M059J (cell line): ENCODE results near the gene HNRNPC. TPM values are rescaled to one million over a fixed set of nuclear protein-coding genes. Genes with fewer than 3 reads are reported as not detected.
"Not testable (repeated sequence)": the region's sequence is repeated elsewhere in the genome, so short reads cannot be mapped to it uniquely, and the experiment has no call there.

Source experiments
- DNase-seq: peaks from one replicate; pipeline ENCODE4 v3.0.0-alpha.2; 2012; ENCODE audit warnings: low read depth
- total RNA-seq: library from RNA; depleted of rRNA; stranded (reverse); fragments of >200 nt; shearing (Covaris generic); gene quantifications from 2 replicates; pipeline ENCODE4 v1.2.3, GENCODE V29; 2014; rRNA removed

The HNRNPC gene
- total RNA-seq: 821 and 1,019 TPM in 2 replicates

DNA sequence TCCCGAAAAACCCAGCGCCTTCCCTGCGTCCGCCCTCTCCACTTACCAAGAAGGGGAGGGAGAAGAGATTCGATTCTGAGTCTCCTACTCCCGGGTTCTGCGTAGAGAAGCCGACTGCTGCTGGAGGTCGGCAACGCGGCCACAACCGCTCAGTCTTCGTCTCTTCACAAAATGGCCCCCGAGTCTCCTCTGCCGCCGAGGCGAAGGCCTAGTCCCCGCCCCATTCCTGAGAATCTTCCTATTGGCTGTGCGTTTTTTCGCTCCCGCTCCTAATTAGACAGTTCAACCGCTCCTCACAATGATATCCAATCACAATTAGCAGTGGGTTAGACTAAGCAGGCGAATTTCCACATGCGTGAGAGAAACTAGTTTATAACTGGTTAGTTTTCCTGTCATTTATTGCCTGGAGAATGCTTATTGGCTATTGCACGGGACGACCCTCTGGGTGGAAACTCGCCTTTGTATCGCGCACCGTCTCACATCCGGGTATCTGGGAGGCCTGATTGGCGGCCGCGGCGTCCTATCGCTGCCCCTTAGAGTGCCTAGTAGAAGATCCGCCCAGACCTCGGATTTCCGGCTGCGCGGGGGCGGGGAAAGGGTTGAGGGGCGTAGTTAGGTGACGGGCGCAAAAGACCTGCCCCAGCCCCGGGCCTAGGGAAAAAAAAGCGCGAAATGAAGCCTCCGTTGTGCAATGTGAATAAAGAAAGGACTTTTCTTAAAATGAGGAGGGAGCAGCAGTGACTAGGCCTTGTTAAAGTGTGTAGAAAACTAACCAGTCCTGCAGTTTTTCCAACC lies at the start of gene HNRNPC:
HNRNPC (minus strand) TSS at position 191 of the 795 bp plus-strand sequence. CDS start 35,249 bp downstream, outside the sequence.
- peak; percentile 99 for DNase-seq

DNA sequence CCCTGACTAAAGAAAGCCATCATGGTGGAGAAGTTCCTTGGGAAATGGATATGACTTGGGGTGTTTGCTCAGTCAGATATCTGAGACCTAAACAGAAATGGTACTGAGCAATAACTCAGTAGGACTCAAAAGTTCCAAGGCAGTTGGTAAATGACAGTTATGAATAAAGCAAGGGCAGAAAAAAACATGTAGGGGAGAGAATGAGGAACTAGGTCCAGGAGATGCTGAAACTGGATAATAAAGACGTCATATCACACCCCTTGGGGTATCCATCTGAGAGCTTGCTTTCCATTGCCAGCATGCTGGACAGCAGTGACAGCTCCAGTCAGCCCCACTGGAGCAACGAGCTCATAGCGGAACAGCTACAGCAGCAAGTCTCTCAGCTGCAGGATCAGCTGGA lies 48.2 kb upstream of the HNRNPC start:
- no peak for DNase-seq

DNA sequence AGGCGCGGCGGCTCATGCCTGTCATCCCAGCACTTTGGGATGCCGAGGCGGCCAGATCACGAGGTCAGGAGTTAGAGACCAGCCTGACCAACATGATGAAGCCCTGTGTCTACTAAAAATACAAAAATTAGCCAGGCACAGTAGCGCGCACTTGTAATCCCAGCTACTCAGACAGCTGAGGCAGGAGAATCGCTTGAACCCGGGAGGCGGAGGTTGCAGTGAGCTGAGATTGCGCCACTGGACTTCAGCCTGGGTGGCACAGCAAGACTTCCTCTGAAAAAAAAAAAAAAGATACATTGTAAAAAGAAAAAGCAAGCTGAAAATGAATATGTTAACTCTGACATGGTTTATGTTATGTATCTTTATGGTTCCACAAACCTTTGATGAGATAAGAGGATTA lies 44.3 kb upstream of the HNRNPC start:
- no peak for DNase-seq

DNA sequence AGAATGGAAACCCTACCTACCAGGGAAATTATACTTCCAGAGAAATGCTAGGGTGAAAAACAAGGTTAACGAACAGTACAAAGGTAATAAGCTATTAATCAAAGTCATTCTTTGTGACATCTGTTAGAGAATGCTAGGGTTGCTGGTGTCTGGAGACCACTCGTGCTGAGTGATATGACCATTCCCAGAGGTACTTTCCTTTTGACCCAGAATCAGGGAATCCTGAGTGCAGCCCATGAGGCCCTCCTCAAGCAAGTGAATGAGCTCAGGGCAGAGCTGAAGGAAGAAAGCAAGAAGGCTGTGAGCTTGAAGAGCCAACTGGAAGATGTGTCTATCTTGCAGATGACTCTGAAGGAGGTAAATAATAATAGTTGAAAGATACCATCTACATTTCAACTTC lies 42.4 kb upstream of the HNRNPC start:
- no peak for DNase-seq

DNA sequence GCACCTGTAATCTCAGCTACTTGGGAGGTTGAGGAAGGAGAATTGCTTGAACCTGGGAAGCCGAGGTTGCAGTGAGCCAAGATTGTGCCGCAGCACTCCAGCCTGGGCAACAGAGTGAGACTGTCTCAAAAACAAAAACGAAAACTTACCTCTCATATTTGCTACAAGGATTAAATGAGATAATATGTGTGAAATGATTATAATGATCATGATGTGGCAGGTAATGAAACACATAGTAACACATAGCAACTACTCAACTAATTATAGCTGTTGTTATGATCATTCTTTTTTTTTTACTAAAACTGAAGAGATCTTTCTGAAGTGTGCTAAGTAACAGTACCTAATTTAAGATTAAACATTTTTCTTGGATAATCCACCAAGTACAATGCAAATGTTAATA lies 40.7 kb upstream of the HNRNPC start:
- DNase-seq: no peak

DNA sequence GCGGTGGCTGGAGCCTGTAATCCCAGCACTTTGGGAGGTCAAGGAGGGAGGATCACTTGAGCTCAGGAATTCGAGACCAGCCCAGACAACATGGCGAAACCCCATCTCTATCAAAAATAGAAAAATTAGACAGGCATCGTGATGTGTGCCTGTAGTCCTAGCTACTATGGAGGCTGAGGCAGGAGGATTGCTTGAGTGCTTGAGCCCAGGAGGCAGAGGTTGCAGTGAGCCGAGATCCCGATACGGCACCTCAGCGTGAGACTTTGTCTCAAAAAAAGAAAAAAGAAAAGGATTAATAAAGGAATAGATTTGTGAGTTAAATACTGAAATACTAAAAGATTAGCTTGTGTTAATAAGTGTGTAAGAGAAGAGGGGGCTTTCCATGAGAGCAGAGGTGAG lies 40.0 kb upstream of the HNRNPC start:
- DNase-seq: no peak

DNA sequence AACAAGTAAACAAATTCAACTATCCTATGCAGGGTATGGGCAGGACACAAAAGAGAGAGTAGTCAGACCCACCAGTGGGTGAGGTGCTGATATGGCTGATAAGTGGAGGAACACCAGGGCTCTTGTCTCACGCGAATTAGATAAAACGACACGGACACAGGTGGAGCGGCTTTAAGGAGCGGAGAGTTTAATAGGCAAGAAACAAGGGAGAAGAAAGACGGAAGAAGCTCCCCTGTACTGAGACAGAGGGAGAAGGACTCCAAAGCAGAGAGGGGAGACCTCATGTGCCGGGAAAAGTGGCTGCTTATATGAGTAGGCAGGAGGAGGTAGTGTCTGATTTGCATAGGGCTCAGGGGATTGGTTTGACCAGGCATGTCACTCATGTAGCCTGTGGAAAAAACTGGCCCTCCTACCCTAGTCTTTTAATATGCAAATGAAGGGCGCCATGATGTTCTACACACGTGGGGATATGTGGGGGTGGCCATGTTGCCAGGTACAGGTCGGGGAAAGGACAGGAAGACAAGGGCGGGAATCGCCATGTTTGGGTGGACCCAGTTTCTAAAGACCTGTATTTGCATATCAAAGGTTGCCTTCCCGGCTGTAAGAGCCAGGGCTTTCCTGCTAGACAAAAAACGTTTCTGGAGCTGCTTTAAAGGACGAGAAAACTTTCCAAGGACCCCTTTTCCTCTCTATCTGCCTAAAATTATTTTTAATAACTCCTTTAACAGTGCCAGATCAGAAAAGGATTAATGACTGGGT lies 39.4 kb upstream of the HNRNPC start:
- DNase-seq: peak; percentile 80

DNA sequence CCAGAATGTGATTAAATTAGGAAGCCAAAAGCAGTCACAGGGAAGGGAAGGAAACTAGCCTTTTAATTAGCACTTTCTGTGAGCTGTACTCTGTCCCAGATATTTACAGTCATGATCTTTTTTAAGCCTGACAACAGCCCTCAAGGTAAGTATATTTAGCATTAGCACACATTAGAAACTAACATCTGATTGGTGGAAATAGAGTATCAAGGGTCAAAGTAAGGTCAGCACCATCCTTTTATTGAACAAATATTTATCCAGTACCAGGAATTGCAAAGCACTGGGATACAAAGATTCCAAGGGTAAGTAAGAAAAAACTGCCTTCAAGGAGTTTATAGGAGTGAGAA lies 38.9 kb upstream of the HNRNPC start:
- no peak for DNase-seq

DNA sequence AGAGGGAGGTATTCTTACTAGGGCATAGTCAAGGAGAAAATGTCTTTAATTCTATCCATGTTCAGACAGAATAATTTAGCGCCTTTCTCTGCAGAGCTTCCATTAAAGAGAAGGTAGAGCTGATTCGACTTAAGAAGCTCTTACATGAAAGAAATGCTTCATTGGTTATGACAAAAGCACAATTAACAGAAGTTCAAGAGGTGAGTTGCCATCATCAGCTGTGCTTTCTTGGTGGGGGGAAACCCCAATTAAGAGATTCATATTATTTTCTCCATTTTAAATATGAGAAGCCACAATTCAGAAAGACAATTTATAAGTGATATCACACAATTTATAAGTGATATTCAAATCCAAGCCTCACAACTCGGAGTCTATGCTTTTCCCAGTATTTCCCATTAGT lies 38.4 kb upstream of the HNRNPC start:
- no peak for DNase-seq

DNA sequence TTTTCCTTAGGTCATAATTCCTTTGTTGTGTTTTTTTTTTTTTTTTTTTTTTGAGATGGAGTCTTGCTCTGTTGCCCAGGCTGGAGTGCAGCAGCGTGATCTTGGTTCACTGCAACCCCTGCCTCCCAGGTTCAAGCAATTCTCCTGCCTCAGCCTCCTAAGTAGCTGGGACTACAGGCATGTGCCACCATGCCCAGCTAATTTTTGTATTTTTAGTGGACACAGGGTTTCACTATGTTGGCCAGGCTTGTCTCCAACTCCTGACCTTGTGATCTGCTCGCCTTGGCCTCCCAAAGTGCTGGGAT lies 33.5 kb upstream of the HNRNPC start:
- DNase-seq: not testable (repeated sequence)

DNA sequence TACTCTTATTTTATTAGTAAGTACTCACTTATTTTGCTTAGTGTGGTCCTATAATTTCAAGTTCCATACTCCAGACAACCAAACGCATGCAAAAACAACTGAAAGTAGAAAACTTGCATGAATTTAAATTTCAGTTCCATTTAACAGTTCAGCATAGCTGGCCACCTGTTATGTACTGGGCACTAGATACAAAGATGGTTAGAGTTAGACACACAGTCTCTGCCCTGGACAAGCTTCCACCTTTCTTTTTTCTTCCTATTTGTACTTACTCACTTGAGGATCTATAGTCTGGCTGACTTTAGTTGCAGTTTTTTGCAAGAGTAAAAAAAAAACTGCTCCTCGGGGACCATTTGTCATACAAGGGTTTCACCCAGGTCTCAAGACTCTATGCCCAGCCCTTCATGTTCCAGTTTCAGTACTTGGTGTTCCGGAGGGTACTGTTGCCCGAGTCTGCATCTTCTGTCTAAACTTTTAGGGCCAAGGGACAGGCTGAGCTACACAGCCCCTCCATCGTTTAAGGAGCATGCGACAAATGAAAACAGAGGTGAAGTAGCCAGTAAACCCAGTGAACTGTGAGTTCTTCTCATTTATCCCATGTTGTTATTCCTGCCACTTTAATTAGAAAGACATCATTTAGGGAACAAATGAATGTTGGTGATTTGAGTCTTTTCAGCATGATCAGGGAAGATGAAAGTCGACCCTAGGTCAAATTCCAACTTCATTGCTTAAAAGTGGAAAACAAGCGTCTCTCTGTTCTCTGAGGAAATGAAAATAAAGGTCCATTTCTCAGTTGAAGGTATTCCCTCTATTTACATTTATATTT lies 33.0 kb upstream of the HNRNPC start:
- no peak for DNase-seq

DNA sequence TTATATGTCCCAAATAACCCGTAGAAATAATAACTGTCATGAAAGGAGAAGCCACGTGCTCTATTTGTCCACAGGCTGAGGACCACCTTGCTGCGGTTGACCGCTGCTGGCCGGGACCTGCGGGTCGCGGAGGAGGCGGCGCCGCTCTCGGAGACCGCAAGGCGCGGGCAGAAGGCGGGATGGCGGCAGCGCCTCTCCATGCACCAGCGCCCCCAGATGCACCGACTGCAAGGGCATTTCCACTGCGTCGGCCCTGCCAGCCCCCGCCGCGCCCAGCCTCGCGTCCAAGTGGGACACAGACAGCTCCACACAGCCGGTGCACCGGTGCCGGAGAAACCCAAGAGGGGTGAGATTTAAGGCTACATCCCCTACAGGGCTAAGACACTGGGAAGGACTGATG lies 31.6 kb upstream of the HNRNPC start:
- no peak for DNase-seq

DNA sequence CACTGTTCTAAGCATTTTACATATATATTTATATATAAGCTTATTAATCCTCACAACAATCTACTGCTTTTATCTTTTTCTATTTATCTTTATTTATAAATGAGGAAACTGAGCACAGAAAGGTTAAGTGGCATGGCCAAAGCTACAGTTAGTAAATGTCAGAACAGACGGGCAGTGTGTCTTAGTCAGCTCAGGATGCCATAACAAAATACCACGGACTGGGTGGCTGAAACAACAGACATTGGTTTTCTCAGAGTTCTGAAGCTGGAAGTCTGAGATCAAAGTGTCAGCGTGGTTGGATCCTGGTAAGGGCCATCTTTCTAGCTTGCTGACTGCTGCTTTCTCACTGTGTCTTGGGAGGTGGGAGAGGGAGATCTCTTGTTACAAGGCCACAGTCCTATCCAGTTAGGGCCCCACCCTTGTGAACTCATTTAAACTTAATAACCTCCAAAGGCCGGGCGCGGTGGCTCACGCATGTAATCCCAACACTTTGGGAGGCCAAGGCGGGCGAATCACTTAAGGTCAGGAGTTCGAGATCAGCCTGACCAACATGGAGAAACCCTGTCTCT lies 30.4 kb upstream of the HNRNPC start:
- no peak for DNase-seq

DNA sequence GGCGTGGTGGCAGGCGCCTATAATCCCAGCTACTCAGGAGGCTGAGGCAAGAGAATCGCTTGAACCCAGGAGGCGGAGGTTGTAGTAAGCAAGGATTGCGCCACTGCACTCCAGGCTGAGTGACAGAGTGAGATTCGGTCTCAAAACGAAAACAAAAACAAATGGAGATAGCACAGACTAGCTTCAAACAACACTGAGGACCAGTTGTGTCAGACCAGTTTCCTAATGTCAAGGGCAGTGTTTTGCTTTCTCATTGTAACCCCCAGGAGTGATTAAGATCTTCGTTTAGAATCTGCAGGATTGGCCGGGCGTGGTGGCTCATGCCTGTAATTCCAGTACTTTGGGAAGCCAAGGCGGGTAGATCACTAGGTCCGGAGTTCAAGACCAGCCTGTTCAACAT lies 29.1 kb upstream of the HNRNPC start:
- DNase-seq: no peak

DNA sequence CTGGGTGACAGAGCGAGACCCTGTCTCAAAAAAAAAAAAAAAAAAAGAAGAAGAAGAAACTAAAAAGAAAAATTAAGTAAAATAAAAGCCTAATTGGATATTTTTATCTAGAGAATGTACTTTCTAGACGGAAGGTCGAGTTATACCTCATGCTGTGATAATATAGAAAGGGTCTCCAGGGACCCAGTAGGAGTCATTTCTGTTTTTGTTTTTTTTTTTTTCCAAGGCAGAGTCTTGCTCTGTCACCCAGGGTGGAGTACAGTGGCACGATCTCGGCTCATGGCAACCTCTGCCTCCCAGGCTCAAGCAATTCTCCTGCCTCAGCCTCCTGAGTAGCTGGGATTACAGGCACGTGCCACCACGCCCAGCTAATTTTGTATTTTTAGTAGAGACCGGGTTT lies 24.8 kb upstream of the HNRNPC start:
- DNase-seq: not testable (repeated sequence)

DNA sequence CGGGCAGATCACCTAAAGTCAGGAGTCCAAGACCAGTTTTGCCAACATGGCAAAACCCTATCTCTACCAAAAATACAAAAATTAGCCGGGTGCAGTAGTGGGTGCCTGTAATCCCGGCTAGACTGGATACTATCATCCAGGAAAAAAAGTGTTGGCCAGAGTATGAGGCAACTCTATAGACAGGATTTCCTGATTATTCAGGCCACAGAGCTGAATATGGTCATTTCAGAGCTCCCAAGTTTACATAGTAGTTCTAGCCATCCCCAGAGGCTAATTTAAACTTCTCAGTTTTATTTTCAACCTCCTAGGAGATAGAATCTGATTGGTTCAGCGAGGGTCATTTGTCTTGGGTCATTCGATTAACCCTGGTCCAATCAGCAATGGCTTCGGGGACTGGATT lies 17.9 kb upstream of the HNRNPC start:
- DNase-seq: no peak

DNA sequence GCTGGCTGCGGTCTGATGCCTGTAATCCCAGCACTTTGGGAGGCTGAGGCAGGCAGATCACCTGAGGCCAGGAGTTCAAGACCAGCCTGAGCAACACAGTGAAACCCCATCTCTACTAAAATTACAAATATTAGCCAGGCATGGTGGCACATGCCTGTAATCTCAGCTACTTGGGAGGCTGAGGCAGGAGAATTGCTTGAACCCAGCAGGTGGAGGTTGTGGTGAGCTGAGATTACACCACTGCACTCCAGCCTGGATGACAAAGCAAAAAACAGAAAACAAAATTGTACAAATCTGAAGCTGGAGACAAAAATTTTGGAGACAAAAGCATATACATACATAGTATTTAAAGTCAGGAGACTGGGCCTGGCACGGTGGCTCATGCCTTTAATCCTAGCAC lies 17.3 kb upstream of the HNRNPC start:
- not testable (repeated sequence) for DNase-seq

DNA sequence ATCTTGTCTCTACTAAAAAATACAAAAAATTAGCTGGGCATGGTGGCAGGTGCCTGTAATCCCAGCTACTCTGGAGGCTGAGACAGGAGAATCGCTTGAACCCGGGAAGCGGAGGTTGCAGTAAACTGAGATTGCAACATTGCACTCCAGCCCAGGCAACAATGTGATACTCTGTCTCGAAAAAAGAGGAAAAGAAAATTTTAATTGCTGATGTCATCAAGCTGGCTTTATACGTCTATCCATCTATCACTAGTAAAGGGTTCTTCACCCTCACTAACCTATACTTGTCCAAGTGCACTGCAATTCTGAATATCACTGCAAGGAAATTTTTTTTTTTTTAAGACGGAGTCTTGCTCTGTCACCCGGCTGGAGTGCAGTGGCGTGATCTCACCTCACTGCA lies 12.7 kb upstream of the HNRNPC start:
- DNase-seq: not testable (repeated sequence)

DNA sequence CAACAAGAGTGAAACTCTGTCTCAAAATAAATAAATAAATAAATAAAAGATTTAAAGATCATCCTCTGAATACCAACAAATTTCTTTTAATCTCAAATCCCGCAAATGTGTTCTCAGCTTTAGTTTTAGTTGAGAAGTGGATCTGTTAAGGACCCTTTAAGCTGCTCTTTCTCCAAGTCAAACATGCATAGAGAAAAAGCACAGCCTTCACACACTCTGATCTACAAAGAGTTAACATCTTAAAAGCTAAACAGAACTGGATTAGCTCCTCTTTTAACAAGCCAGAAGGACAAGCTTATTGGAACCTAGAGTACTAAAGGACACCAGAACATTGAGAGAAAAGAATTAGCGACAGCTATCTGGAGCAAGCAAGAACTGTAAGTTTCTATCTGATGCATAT lies 10.5 kb upstream of the HNRNPC start, which contains the start of gene RPGRIP1:
RPGRIP1 (plus strand) TSS at position 301 of the 400 bp plus-strand sequence. CDS start 7,894 bp downstream, outside the sequence.
- no peak for DNase-seq

DNA sequence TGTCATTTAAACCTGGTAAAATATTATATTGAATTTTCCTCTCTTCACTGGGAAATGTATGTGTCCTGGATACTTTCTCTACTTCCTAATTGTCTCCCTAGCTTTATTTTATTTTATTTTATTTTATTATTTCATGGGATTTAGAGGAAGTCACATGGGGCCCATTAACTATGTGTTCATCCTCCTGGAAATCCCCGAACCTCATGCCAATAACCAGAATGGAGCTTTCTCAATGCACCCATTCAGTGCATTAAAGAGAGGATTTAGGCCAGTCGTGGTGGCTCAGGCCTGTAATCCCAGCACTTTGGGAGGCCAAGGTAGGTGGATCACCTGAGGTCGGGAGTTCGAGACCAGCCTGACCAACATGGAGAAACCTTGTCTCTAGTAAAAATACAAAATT lies 9.4 kb upstream of the HNRNPC start:
- DNase-seq: no peak

DNA sequence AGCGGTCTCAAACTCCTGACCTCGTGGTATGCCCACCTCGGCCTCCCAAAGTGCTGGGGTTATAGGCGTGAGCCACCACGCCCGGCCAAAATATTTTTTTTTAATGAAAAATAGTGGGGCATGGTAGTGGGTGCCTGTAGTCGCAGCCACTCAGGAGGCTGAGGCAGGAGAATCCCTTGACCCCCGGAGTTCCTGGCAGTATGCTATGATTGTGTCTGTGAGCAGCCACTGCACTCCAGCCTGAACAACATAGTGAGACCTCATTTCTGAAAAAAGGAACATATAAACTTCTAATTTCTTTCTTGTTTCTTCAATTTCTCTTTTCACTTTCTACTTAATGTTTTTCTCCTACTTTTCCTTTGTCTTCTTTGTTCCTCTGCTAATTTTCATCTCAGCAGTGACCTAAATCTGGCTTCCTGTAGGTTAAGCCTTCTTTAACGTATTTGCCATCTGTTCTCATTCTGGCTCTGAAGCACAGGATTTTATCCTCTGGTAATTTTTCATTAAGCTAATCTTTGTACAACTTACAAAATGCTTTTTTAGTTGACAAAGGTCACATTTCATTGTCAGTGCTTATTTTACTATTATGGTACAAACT lies 6.1 kb upstream of the HNRNPC start:
- no peak for DNase-seq

DNA sequence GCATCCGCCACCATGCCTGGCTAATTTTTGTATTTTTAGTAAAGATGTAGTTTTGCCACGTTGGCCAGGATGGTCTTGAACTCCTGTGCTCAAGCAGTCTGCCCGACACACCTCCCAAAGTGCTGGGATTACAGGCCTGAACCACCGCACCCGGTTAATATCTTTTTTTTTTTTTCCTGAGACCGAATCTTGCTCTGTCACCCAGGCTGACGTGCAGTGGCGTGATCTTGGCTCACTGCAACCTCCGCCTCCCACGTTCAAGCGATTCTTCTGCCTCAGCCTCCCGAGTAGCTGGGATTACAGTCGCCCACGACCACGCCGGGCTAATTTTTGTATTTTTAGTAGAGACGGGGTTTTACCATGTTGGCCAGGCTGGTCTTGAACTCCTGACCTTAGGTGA lies 3.4 kb upstream of the HNRNPC start:
- DNase-seq: not testable (repeated sequence)
